ENCODE data around the gene SLC6A18. TPM values are rescaled to one million over a fixed set of nuclear protein-coding genes. Genes with fewer than 3 reads are reported as not detected.

SLC6A18 gene
- total and polyA plus RNA-seq, 10 of the 15 experiments (the other 5 are each of a cell fraction or from before 2014, with no cell fraction given): not detected

DNA sequence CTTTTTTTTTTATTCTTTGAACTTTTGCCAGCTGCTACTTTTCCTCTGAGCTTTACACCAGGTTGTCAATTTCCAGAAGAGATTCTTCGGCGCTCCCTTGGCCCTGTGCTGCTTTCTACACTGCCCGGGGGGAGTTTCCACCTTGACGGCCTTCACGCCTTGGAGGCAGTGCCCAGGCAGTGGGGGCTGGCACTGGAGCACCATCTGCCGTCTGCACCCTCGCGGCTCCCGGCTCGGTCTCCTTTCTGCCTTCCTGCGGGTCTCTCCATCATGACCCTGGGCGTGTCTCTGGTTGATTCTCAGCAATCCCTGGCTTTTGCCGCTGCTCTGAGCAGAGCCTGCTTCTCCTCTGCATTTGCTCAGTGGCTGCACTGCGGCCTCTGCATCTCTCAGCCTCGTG is 2.9 kb downstream of the SLC6A18 start:
- no peak for DNase-seq (ENCODE audit: low read depth, low spot score)
- H3K4me2 ChIP-seq (ENCODE audit: control insufficient read depth, insufficient read depth): no peak overlapping the region
- no peaks in the 10 kb centered on the region; a peak in 2 of 4 replicates for H3K27me3 ChIP-seq (replicated peaks in 1 of 2; ENCODE audit: control insufficient read depth in 2 of 2, insufficient read depth in 2 of 2, low read length in 1 of 2)
- ChIA-PET POLR2A (no interaction called here), SMC1A (ENCODE audit: uncharacterized antibody, unreplicated experiment) (no interaction called here), RAD21 (ENCODE audit: unreplicated experiment) (no interaction called here), CTCF (interaction anchor here (0.7 kb wide), 1 partner anchor 633 kb away, joined by 3 read pairs; no protein-coding TSS in a partner anchor)
- H3K36me3 ChIP-seq (ENCODE audit: control insufficient read depth in 2 of 2, insufficient read depth in 2 of 2, low read length in 1 of 2): no peaks in the 10 kb centered on the region
- no peaks in the 10 kb centered on the region for H4K20me1 ChIP-seq (ENCODE audit: control insufficient read depth, insufficient read depth)
- no peaks in the 10 kb centered on the region for H3K79me2 ChIP-seq (ENCODE audit: control insufficient read depth, insufficient read depth, low read length)
- no peaks in the 10 kb centered on the region for H3K4me1 ChIP-seq (ENCODE audit: control insufficient read depth, insufficient read depth, low read length)
- intact Hi-C loops (cut with micrococcal nuclease; ENCODE audit: unreplicated experiment) (no loop called here), in situ Hi-C loops (cut with MboI) (no loop called here)
- H3K27ac ChIP-seq (ENCODE audit: control insufficient read depth, insufficient read depth): no peak overlapping the region
- TF ChIP-seq, protein P1, sequence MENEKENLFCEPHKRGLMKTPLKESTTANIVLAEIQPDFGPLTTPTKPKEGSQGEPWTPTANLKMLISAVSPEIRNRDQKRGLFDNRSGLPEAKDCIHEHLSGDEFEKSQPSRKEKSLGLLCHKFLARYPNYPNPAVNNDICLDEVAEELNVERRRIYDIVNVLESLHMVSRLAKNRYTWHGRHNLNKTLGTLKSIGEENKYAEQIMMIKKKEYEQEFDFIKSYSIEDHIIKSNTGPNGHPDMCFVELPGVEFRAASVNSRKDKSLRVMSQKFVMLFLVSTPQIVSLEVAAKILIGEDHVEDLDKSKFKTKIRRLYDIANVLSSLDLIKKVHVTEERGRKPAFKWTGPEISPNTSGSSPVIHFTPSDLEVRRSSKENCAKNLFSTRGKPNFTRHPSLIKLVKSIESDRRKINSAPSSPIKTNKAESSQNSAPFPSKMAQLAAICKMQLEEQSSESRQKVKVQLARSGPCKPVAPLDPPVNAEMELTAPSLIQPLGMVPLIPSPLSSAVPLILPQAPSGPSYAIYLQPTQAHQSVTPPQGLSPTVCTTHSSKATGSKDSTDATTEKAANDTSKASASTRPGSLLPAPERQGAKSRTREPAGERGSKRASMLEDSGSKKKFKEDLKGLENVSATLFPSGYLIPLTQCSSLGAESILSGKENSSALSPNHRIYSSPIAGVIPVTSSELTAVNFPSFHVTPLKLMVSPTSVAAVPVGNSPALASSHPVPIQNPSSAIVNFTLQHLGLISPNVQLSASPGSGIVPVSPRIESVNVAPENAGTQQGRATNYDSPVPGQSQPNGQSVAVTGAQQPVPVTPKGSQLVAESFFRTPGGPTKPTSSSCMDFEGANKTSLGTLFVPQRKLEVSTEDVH (IDR thresholded peaks at IDR 0.05; ENCODE audit: low read depth, partially characterized antibody): no peak
- TF ChIP-seq TCF7 (IDR thresholded peaks at IDR 0.05; ENCODE audit: borderline replicate concordance) (no peak), STAT3 (IDR thresholded peaks at IDR 0.05; ENCODE audit: low read depth, low read length) (no peak), EZH2 (IDR thresholded peaks at IDR 0.05; ENCODE audit: borderline replicate concordance, control insufficient read depth, low read depth, low read length) (no peak), HDGF (IDR thresholded peaks at IDR 0.05) (no peak), RBBP5 (conservative IDR thresholded peaks at IDR 0.05) (no peak), ZNF24 (IDR thresholded peaks at IDR 0.05) (no peak), JUND (IDR thresholded peaks at IDR 0.05; ENCODE audit: low read depth, low read length) (no peak), SUZ12 (IDR thresholded peaks at IDR 0.05; ENCODE audit: unreplicated experiment) (no peak), ZNF217 (IDR thresholded peaks at IDR 0.05) (no peak), POLR2A (IDR thresholded peaks at IDR 0.05; ENCODE audit: low read depth, low read length) (no peak), ATF7 (IDR thresholded peaks at IDR 0.05; ENCODE audit: low read depth) (no peak)
- TF ChIP-seq, protein P2, sequence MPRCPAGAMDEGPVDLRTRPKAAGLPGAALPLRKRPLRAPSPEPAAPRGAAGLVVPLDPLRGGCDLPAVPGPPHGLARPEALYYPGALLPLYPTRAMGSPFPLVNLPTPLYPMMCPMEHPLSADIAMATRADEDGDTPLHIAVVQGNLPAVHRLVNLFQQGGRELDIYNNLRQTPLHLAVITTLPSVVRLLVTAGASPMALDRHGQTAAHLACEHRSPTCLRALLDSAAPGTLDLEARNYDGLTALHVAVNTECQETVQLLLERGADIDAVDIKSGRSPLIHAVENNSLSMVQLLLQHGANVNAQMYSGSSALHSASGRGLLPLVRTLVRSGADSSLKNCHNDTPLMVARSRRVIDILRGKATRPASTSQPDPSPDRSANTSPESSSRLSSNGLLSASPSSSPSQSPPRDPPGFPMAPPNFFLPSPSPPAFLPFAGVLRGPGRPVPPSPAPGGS (IDR thresholded peaks at IDR 0.05; ENCODE audit: borderline replicate concordance, insufficient read depth, low read depth, low read length, poor library complexity, severe bottlenecking): no peak
- TF ChIP-seq, protein P3, sequence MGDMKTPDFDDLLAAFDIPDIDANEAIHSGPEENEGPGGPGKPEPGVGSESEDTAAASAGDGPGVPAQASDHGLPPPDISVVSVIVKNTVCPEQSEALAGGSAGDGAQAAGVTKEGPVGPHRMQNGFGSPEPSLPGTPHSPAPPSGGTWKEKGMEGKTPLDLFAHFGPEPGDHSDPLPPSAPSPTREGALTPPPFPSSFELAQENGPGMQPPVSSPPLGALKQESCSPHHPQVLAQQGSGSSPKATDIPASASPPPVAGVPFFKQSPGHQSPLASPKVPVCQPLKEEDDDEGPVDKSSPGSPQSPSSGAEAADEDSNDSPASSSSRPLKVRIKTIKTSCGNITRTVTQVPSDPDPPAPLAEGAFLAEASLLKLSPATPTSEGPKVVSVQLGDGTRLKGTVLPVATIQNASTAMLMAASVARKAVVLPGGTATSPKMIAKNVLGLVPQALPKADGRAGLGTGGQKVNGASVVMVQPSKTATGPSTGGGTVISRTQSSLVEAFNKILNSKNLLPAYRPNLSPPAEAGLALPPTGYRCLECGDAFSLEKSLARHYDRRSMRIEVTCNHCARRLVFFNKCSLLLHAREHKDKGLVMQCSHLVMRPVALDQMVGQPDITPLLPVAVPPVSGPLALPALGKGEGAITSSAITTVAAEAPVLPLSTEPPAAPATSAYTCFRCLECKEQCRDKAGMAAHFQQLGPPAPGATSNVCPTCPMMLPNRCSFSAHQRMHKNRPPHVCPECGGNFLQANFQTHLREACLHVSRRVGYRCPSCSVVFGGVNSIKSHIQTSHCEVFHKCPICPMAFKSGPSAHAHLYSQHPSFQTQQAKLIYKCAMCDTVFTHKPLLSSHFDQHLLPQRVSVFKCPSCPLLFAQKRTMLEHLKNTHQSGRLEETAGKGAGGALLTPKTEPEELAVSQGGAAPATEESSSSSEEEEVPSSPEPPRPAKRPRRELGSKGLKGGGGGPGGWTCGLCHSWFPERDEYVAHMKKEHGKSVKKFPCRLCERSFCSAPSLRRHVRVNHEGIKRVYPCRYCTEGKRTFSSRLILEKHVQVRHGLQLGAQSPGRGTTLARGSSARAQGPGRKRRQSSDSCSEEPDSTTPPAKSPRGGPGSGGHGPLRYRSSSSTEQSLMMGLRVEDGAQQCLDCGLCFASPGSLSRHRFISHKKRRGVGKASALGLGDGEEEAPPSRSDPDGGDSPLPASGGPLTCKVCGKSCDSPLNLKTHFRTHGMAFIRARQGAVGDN (IDR thresholded peaks at IDR 0.05): no peak
- no peak overlapping the region for H2AFZ ChIP-seq (ENCODE audit: control insufficient read depth, low read depth, low read length)
- no peaks in the 10 kb centered on the region for H3K9me3 ChIP-seq (replicated peaks; ENCODE audit: control insufficient read depth, insufficient read depth, low read length)
- H3K4me3 ChIP-seq: no peak overlapping the region
- H3K9ac ChIP-seq (ENCODE audit: control insufficient read depth, insufficient read depth, low read length): no peak overlapping the region
- 50% methylated on average over 13 of the region's 15 CpGs for WGBS (ENCODE audit: insufficient coverage, insufficient replicate concordance, low lambda C conversion rate, missing lambda C conversion rate)
- FAIRE-seq: no peak
- BruUV-seq (replicated peaks): no TSS peak
- no peak for ATAC-seq
